GM21576 (cell line): Measurements from ENCODE around the gene MC5R.
A peak's percentile ranks its signal among the peaks of the same experiment; 100 is the strongest.

Experiments
- ATAC-seq: cut with Tn5 transposase; IDR thresholded peaks from one replicate; pipeline ENCODE4 v1.9.1; 2021; ENCODE audit warnings: mild to moderate bottlenecking, moderate library complexity; ENCODE audit not compliant: unreplicated experiment

The MC5R gene

GRCh38 chr18:13823707-13824395 is at the start of gene MC5R:
MC5R (plus strand) TSS chr18:13824149; CDS start chr18:13825766, 1,617 bp downstream.
- ATAC-seq: peak; percentile 90

- ATAC-seq: no peak
Observed at GRCh38 chr18:13775058-13775457, 48.9 kb upstream of the MC5R start.

DNA sequence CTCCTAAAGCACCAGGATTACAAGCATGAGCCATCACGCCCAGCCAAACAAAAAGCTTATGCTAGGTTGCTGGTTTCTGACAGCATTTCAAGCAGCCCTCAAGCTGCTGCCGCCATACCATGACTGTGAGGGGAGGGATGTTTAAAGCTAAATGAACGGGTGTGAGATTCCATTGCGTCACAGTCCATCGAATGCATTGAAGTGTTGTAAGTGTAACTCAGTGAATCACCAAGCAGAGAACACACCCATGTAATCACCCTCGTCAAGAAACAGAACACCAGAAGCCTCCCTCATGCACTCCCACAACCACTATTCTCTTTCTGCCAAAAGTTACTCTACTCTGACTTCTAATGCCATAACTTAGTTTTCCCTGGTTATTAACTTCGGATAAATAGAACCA is 32.8 kb upstream of the MC5R start:
- no peak for ATAC-seq

- no peak for ATAC-seq
Observed at GRCh38 chr18:13793819-13794218, 30.1 kb upstream of the MC5R start.

DNA sequence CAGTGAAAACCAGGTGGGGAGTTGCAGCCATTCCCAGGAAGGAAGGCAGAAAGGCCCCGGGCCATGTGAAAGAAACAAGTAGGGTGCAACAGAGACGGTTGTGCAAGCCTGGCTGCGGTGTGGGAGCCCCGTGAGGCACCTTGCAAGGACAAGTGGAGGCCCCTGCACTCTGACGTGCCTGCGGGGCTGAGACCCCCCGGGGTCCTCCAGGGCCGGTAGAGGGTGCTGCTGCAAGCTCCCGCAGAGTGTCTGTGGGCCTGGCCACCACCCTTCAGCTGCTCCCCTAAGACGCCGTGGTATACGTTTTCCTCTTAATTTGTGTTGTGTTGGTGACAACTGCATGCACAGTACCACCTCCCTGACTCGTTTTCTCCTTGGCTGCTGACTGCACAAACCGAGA is 27.4 kb upstream of the MC5R start:
- ATAC-seq: no peak

DNA sequence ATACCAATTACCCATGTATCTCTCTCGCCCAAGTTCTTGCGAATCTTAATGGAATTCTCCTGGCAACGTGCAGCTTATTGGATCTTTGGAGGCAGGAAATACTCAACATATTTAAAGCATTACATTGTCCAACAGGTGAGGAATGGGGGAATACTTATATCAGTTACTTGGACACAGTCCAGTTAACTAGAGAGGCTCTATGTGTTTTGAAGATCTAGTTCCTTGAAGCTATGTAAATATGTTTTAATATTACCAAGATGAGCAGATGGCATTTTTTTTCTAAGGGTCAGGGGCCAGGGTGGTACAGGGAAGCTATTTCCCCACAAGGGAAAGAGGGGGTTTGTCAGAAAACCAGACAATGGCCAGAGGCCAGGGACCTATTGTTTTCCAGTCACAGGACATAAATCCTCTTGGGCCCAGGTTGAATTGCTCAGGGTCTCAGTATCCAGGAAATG is 26.8 kb upstream of the MC5R start:
- no peak for ATAC-seq

GRCh38 chr18:13799396-13799795 is 24.6 kb upstream of the MC5R start:
- ATAC-seq: no peak

DNA sequence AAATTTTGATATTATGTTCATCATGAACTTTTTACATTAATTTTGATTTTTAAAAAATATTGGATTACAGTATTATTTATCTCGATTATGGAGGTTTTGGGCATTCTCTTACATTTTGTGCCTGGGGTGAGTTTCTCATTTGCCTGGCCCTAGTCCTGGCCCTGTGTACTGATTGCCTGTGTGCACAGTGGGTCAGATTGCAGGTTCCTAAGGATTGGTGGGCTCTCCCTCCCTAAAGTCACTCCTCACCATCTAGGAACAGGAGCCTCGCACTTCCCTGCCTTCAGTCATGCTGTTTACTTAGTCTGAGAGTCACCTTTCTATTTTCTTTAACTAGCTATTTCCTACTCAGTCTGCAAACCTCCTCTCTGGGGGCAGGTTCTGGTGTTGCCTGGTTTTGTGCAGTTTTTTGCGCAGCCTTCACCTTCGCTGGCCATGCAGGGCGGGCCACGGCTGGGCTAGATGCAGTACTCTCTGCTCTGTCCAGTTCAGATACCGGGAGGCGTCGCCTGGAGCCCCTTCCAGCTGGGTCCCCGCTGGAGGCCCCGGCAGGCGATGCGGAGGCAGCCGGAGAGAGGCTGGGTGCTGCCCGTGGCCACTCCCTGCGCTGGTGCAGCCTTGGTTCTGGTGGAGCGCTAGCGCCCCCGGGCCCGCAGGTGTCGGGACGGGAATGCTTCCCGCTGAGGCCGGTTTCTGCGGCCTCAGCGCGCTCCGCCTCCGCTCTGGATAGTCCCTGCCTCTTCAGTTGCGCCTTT is 23.3 kb upstream of the MC5R start:
- no peak for ATAC-seq

- no peak for ATAC-seq
Observed at GRCh38 chr18:13801260-13801601, 22.7 kb upstream of the MC5R start.

GRCh38 chr18:13804305-13804704 is 19.6 kb upstream of the MC5R start:
- ATAC-seq: no peak

GRCh38 chr18:13808294-13809042 is 15.5 kb upstream of the MC5R start:
- no peak for ATAC-seq

GRCh38 chr18:13809043-13809430 is 14.9 kb upstream of the MC5R start:
- no peak for ATAC-seq

DNA sequence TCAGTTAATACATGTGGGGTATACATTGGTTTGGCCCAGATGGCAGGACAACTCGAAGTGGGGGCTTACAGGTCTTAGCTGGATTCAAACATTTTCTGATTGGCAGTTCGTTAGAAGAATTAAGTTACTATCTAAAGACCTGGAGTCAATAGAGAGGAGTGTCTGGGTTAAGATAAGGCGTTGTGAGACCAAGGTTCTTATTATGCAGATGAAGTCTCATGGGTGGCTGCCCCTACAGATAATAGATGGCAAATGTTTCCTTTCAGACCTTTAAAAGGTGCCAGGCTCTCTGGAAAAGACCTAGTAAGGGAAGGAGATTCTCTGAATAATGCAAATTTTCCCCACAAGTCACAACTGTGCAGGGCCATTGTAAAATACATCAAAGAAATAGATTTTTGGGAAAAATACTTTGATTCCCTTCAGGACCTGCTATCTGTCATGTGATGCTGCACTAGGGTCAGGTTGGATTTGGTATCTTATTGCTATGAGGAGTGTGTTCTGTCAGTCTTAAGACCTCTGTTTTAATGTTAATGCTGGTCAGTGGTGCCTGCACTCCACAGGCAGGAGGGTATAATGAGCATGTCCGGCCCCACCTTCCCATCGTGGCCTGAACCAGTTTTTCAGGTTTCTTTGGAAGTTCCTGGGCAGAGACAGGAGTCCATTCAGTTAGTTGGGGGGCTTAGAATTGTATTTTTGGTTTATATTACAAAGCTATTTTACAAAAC is 14.3 kb upstream of the MC5R start:
- no peak for ATAC-seq

DNA sequence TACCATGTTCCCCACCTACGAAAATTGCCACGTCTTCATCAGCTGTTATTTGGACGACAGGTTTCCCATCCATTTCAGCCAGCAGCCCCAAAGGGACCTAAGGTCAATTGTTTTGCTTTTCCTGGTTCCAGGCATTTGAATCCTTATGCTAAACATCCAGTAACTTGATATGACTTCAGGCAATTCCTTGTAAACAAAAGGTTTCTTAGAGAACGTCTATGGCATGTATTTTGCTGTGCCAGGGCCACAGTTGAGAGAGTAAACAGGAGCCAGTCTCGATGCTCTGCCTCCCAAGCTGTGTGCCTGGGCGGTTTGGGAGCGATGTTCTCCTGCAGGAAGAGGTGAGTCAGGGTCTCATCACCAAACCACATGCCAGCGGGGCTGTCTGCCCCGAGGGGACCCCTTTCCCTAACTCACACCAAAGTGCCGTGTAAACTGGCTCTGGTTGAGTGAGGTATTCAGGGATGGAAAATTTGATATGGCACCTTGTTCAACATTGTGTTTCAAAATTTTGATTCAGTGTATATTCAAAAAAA is 12.9 kb upstream of the MC5R start:
- no peak for ATAC-seq

GRCh38 chr18:13811993-13812392 is 12.0 kb upstream of the MC5R start:
- ATAC-seq: no peak

DNA sequence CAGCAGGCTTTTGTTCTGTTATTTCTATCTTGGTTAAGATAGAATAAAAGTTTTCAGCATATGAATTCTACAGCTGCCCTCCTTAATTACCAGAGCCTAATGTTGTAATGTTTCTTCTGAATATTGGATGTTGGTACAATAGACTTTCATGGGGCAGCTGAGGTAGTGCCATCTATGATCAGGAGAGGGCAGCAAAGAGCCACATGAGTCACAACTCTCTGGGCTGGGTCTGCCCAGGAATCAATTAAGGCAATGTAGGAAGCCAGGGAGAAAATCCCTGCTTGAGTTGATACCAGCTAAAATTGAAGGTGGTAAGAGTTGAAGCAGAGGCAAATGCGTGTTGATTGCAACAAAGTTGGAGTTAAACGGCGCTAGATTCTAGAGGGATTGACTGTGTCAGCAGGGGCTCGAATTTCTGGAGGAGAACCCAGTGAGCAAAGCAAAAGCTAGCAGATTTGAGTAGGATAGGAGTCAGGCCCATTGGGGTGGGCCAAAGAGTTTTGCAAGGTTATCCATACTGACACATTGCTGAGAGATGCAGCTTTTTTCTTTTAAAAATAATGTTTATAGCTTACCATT is 10.6 kb upstream of the MC5R start:
- peak; percentile 72 for ATAC-seq

DNA sequence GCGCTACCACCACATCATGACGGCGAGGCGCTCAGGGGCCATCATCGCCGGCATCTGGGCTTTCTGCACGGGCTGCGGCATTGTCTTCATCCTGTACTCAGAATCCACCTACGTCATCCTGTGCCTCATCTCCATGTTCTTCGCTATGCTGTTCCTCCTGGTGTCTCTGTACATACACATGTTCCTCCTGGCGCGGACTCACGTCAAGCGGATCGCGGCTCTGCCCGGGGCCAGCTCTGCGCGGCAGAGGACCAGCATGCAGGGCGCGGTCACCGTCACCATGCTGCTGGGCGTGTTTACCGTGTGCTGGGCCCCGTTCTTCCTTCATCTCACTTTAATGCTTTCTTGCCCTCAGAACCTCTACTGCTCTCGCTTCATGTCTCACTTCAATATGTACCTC is 2.3 kb downstream of the MC5R start:
- no peak for ATAC-seq

DNA sequence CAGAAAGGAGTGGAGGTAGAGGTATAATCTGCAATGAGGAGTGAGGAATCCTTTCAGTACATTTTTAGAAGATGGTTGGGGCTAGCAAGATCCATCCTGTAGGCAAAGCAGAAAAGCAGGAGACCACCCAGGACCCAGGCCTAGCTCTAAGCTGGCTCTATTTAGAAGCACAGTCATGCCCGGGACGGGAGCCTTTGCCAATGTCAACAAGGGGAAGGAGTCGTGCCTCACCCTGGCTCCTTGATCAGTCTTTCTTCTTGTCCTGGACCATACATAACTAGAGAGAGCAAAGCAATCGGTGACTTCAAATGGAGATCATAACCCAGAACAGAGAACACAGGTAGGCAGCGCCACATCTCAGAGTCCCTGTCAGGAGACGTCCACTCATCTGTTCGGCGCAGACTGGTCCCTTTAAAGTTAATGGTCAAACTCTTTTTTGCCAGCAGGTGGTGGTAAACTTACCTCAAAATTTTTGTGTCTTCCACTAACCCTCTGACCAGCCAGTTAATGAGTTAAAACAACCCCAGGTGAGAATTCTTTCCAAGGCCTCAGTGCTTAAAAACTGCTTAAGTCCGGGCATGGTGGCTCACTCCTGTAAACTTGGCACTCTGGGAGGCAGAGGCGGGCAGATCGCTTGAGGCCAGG is 8.0 kb downstream of the MC5R start:
- no peak for ATAC-seq

GRCh38 chr18:13834496-13835015 is 10.6 kb downstream of the MC5R start:
- no peak for ATAC-seq

- no peak for ATAC-seq
Observed at GRCh38 chr18:13835202-13835601, 11.3 kb downstream of the MC5R start.
